Measurements from ENCODE around the gene LHX6. TPM values are rescaled to one million over a fixed set of nuclear protein-coding genes. Genes with fewer than 3 reads are reported as not detected.

LHX6 gene
- total and polyA plus RNA-seq, 2 of the 13 experiments (the other 11 are each of a cell fraction or from before 2014, with no cell fraction given) = 1.1 to 1.3 TPM

GRCh38 chr9:122216798-122217418 lies 11.8 kb downstream of the LHX6 start (continued):
- TF ChIP-seq HNF4G (IDR thresholded peaks at IDR 0.05; ENCODE audit: borderline replicate concordance, low read depth, low read length) = no peak
- TF ChIP-seq HNF4G (CRISPR knock-in tag; IDR thresholded peaks at IDR 0.05; ENCODE audit: borderline replicate concordance, low read depth) = no peak
- no peak for TF ChIP-seq ZFP1 (CRISPR knock-in tag; IDR thresholded peaks at IDR 0.05)
- TF ChIP-seq SMC3 (IDR thresholded peaks at IDR 0.05; ENCODE audit: low read length) = no peak
- TF ChIP-seq NFAT5 (CRISPR knock-in tag; IDR thresholded peaks at IDR 0.05) = no peak
- no peak for TF ChIP-seq ZNF879 (CRISPR knock-in tag; IDR thresholded peaks at IDR 0.05)
- no peak for TF ChIP-seq MTA3 (CRISPR knock-in tag; IDR thresholded peaks at IDR 0.05)
- TF ChIP-seq, protein P1, sequence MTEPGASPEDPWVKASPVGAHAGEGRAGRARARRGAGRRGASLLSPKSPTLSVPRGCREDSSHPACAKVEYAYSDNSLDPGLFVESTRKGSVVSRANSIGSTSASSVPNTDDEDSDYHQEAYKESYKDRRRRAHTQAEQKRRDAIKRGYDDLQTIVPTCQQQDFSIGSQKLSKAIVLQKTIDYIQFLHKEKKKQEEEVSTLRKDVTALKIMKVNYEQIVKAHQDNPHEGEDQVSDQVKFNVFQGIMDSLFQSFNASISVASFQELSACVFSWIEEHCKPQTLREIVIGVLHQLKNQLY (CRISPR knock-in tag; IDR thresholded peaks at IDR 0.05) = no peak

Data from HepG2 (cell line).